Smooth muscle cell of the brain vasculature (primary cell): ENCODE results near the gene C2orf72.
"Not testable (repeated sequence)": the region's sequence is repeated elsewhere in the genome, so short reads cannot be mapped to it uniquely, and the experiment has no call there.

Source experiments
- DNase-seq: peaks from one replicate; pipeline ENCODE4 v3.0.0-alpha.2; 2012; ENCODE audit warnings: low read depth, low spot score

Gene C2orf72

GRCh38 chr2:231013820-231014219 lies 23.5 kb upstream of the C2orf72 start:
- no peak for DNase-seq

- no peak for DNase-seq
These were observed 21.8 kb upstream of the C2orf72 start for GRCh38 chr2:231015478-231015877.

- no peak for DNase-seq
These were observed 21.4 kb upstream of the C2orf72 start for GRCh38 chr2:231015926-231016325.

- DNase-seq: no peak
These were observed 20.6 kb upstream of the C2orf72 start for GRCh38 chr2:231016566-231017230.

GRCh38 chr2:231017231-231017598 lies 20.1 kb upstream of the C2orf72 start:
- no peak for DNase-seq

GRCh38 chr2:231018184-231018583 lies 19.1 kb upstream of the C2orf72 start:
- no peak for DNase-seq

- DNase-seq: not testable (repeated sequence)
These were observed 12.3 kb upstream of the C2orf72 start for GRCh38 chr2:231025059-231025458.

- DNase-seq: no peak
These were observed 8.4 kb upstream of the C2orf72 start for GRCh38 chr2:231028889-231029288.

GRCh38 chr2:231029563-231029962 lies 7.8 kb upstream of the C2orf72 start:
- DNase-seq: no peak

- no peak for DNase-seq
These were observed 6.6 kb upstream of the C2orf72 start for GRCh38 chr2:231030725-231031124.

GRCh38 chr2:231032575-231033140 lies 4.7 kb upstream of the C2orf72 start:
- no peak for DNase-seq

- DNase-seq: no peak
These were observed 3.9 kb upstream of the C2orf72 start for GRCh38 chr2:231033147-231034132.

- no peak for DNase-seq
These were observed 2.9 kb upstream of the C2orf72 start for GRCh38 chr2:231034291-231034882.

GRCh38 chr2:231036131-231036530 lies 1.2 kb upstream of the C2orf72 start:
- DNase-seq: no peak

- no peak for DNase-seq
These were observed 681 bp upstream of the C2orf72 start for GRCh38 chr2:231036578-231037106.

GRCh38 chr2:231037731-231038482 lies 584 bp downstream of the C2orf72 start:
- no peak for DNase-seq

- no peak for DNase-seq
These were observed 1.4 kb downstream of the C2orf72 start for GRCh38 chr2:231038483-231039293.

- DNase-seq: no peak
These were observed 2.0 kb downstream of the C2orf72 start for GRCh38 chr2:231039294-231039664.

- DNase-seq: no peak
These were observed 2.6 kb downstream of the C2orf72 start for GRCh38 chr2:231039821-231040364.
